ENCODE data around the gene CARD14.

The CARD14 gene

DNA sequence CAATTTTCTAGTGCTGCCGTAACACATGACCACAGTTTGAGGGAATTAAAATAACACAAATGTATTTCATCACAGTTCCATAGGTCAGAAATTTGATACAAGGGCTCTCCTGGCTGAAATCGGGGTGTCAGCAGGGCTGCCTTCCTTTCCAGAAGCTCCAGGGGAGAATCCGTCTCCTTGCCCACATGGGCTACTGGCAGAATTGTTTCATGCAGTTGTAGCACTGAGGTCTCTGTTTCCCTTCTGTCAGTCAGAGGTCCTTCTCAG lies 43.4 kb upstream of the CARD14 start:
- no peak overlapping the region for H3K4me3 ChIP-seq (ENCODE audit: low read depth, low read length)
- TF ChIP-seq, protein P1, sequence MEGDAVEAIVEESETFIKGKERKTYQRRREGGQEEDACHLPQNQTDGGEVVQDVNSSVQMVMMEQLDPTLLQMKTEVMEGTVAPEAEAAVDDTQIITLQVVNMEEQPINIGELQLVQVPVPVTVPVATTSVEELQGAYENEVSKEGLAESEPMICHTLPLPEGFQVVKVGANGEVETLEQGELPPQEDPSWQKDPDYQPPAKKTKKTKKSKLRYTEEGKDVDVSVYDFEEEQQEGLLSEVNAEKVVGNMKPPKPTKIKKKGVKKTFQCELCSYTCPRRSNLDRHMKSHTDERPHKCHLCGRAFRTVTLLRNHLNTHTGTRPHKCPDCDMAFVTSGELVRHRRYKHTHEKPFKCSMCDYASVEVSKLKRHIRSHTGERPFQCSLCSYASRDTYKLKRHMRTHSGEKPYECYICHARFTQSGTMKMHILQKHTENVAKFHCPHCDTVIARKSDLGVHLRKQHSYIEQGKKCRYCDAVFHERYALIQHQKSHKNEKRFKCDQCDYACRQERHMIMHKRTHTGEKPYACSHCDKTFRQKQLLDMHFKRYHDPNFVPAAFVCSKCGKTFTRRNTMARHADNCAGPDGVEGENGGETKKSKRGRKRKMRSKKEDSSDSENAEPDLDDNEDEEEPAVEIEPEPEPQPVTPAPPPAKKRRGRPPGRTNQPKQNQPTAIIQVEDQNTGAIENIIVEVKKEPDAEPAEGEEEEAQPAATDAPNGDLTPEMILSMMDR (IDR thresholded peaks at IDR 0.05; ENCODE audit: low read depth, low read length, missing control alignments) = no peak
- no peak for DNase-seq (ENCODE audit: low read depth)
- in situ Hi-C loops (cut with HindIII; ENCODE audit: low sequenced_read_pairs) = no loop called here

DNA sequence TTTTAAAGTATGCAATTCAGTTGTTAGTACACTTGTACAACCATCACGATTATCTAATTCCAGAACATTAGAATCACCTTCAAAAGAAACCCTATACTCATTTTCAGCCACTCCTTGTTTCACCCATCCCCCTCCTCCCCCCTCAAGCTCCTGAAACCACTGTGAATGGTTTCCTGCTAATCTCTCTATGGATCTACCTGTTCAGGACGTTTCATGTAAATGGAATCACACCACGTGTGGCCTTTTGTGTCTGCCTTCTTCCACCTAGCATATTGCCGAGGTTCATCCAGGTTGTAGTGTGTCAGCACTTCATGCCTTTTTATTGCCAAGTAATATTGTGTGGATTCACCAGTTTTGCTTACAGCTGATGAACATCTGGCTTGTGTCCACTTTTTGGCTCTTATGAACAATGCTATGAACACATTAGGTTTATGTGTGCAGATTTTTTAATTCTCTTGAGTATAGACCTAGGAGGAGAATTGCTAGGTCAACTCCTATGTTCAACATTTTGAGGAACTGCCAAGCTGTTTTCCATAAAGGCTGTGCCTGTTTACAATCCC lies 40.7 kb upstream of the CARD14 start:
- H3K4me3 ChIP-seq (ENCODE audit: low read depth, low read length) = no peak overlapping the region
- in situ Hi-C loops (cut with HindIII; ENCODE audit: low sequenced_read_pairs) = no loop called here

DNA sequence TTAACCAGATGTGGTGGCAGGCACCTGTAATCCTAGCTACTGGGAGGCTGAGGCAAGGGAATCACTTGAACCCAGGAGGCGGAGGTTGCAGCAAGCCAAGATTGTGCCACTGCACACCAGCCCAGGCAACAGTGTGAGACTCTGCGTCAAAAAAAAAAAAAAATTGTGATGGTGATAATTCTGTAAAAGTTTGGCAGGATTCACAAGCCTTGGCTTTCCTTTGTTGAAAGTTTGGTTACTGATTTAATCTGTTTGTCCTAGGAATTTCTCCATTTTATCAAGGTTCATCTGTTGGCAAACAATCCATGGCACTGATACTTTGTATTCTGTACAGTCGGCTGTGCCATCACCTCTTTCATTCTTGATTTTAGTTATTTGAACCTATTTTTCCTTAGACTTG lies 38.8 kb upstream of the CARD14 start:
- no peak for DNase-seq (ENCODE audit: low read depth)
- TF ChIP-seq, protein P1 (IDR thresholded peaks at IDR 0.05; ENCODE audit: low read depth, low read length, missing control alignments) = no peak
- H3K4me3 ChIP-seq (ENCODE audit: low read depth, low read length) = no peak overlapping the region
- in situ Hi-C loops (cut with HindIII; ENCODE audit: low sequenced_read_pairs) = no loop called here

More for the DNA sequence above, 40.7 kb upstream of the CARD14 start:
- TF ChIP-seq, protein P1 (IDR thresholded peaks at IDR 0.05; ENCODE audit: low read depth, low read length, missing control alignments) = no peak
- no peak for DNase-seq (ENCODE audit: low read depth)

DNA sequence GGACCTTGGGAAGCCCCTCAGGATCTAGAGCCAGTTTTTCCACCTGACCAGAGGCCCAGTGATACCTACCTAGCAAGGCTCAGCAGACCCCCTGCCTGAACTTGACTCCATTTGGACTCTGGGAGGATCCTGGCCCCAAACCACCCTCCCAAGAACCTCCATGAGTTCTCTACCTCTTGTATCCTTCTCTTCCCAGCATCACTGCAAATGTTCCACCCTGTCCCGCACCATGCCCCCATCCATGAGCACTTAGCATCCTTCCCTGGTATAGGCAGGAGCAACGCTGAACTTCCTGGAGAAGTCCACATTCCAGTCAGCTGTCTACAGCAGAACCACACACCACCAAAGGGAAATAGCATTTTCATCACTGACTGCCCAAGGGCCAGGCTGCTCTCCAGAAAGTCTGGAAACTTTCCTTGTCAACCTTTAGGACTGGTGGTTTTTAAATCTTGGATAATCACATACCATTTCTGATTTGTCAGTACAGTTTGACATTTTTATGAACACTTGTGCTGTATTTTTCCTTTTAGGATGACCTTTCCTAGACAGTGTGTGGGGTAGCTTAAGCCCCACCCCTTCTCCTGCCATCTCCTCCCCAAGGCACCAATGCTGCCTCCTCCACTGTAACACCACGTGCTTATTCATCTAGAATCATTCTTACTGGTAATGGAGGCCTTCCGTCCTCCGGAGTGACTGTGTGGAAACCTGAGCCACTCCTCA lies 36.8 kb upstream of the CARD14 start:
- DNase-seq (ENCODE audit: low read depth) = no peak
- no peak overlapping the region for H3K4me3 ChIP-seq (ENCODE audit: low read depth, low read length)
- TF ChIP-seq, protein P1 (IDR thresholded peaks at IDR 0.05; ENCODE audit: low read depth, low read length, missing control alignments) = no peak
- in situ Hi-C loops (cut with HindIII; ENCODE audit: low sequenced_read_pairs) = no loop called here

DNA sequence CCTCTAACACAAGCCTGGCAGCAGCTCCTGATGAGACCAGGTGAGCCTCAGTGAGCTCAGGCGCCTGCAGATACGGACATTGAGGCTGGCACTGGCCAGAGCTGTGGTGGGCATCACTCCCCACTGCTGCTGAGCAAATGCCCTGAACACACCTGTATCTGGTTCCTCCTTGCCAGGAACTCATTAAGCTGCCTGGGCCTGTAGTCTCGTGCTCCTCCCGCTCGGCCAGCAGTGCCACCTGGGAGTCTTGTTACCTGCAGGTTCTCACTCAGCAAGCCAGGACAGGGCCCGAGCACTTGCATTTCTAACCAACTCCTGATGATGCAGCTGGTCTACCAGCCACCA lies 36.2 kb upstream of the CARD14 start:
- TF ChIP-seq, protein P1 (IDR thresholded peaks at IDR 0.05; ENCODE audit: low read depth, low read length, missing control alignments) = no peak
- in situ Hi-C loops (cut with HindIII; ENCODE audit: low sequenced_read_pairs) = no loop called here
- no peak for DNase-seq (ENCODE audit: low read depth)
- no peak overlapping the region for H3K4me3 ChIP-seq (ENCODE audit: low read depth, low read length)

DNA sequence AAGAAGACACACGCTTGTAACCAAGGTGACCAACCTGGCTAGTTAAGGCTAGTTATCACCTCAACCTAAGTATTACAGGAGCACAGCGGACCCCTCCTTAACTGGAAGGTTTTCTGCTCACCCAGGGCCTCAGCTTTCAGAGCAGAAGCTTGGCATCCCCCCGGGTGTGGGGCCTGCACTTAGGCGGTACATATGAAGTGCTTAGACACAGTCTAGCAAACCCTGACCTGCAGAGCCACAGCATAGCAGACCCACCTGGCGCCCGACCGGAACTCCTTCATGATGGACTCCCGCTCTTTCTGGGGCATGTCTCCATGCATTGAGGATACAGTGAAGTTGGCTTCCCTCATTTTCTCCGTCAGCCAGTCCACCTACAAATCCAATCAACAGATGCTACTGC lies 32.7 kb upstream of the CARD14 start:
- TF ChIP-seq, protein P1 (IDR thresholded peaks at IDR 0.05; ENCODE audit: low read depth, low read length, missing control alignments) = no peak
- DNase-seq (ENCODE audit: low read depth) = no peak
- H3K4me3 ChIP-seq (ENCODE audit: low read depth, low read length) = no peak overlapping the region
- in situ Hi-C loops (cut with HindIII; ENCODE audit: low sequenced_read_pairs) = loop anchor here (5.0 kb wide), 1 partner anchor 45 kb away; no protein-coding TSS in a partner anchor

All from astrocyte of the cerebellum (primary cell).